Lower leg skin (tissue), 4 donors: ENCODE data around the gene ZSCAN12. TPM values are rescaled to one million over a fixed set of nuclear protein-coding genes. Genes with fewer than 3 reads are reported as not detected.

ENCODE experiments used
- DNase-seq, 2 donors: peaks; one replicate each; pipeline ENCODE4 v3.0.0-alpha.2; 2019; ENCODE audit warnings: low spot score in 2 of 2
- H3K4me3 ChIP-seq: fragments of 200-600 bp; sonication (generic); 2 replicates; pipeline ENCODE4 v1.5.1; 2017; ENCODE audit warnings: mild to moderate bottlenecking, low read depth; ENCODE audit not compliant: poor library complexity, severe bottlenecking
- POLR2A ChIP-seq, 2 donors: fragments of 450-650 bp; IDR thresholded peaks; one replicate each; pipeline ENCODE4 v1.6.1; 2016 to 2017; ENCODE audit warnings: antibody characterized with exemption in 2 of 2, mild to moderate bottlenecking in 1 of 2, moderate library complexity in 1 of 2
- WGBS, 2 donors: methylation state at CpG; one replicate each; pipeline ENCODE4 v1.1.5; 2018; 5-methylcytosine and 5-hydroxymethylcytosine counted together
- intact Hi-C: fragments of 100-400 bp; cut with DNase I; formaldehyde crosslinking; loops from one replicate; pipeline ENCODE4 v1.15.0; 2023; ENCODE audit warnings: low total_unique reads
- total RNA-seq, 4 donors: library from RNA; depleted of rRNA; stranded (reverse); fragments of >200 nt; gene quantifications; one replicate each; pipeline ENCODE4 v1.1.0, GENCODE V29; 2016
- TF ChIP-seq, protein P1 (sequence below), 3 donors: fragments of 450-650 bp; IDR thresholded peaks; one replicate each; pipeline ENCODE4 v1.5.1; 2016; ENCODE audit warnings: antibody characterized with exemption in 3 of 3, mild to moderate bottlenecking in 3 of 3, moderate library complexity in 2 of 3

Gene ZSCAN12
- total RNA-seq, 4 donors from 2014 or later: 2.7 to 5.5 (median 4.0) TPM

DNA sequence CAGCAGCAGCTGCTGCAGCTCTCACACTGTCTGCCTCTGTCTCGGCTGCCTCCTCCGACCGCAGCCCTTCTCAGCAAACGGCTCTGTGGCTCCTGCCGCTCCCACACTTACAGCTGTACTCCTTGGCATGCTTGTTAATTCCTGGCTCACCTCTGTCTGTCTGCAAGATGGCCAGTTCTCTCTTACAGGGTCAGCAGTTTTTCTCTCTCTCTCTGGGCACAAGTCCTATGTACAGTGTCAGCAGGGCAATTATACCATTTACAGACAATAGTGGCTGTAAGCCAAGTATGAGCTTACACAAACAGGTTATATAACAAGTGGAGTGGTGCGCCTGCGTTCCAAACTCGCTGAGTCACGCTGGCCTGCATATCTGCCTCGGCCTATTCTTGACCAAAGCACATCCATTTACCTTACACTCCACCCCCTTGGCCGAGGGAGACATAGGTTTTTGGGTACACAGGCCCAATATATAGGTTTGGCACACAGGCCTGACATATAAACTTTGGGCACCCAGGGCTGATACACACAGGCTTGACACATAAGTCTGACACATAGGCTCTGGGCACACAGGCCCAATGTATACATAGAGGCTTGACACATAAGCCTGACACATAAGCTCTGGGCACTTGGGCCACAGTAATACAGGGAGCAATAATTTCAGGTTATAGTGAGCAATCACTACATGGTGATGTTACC is 45.4 kb downstream of the ZSCAN12 start:
- no peak overlapping the region for H3K4me3 ChIP-seq
- no peak for DNase-seq
- intact Hi-C loops: no loop called here
- 52 to 57% methylated on average over 11 of the region's 11 CpGs for WGBS, 2 donors
- TF ChIP-seq, protein P1, sequence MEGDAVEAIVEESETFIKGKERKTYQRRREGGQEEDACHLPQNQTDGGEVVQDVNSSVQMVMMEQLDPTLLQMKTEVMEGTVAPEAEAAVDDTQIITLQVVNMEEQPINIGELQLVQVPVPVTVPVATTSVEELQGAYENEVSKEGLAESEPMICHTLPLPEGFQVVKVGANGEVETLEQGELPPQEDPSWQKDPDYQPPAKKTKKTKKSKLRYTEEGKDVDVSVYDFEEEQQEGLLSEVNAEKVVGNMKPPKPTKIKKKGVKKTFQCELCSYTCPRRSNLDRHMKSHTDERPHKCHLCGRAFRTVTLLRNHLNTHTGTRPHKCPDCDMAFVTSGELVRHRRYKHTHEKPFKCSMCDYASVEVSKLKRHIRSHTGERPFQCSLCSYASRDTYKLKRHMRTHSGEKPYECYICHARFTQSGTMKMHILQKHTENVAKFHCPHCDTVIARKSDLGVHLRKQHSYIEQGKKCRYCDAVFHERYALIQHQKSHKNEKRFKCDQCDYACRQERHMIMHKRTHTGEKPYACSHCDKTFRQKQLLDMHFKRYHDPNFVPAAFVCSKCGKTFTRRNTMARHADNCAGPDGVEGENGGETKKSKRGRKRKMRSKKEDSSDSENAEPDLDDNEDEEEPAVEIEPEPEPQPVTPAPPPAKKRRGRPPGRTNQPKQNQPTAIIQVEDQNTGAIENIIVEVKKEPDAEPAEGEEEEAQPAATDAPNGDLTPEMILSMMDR (IDR thresholded peaks at IDR 0.05): no peak
- no peak for TF ChIP-seq POLR2A (IDR thresholded peaks at IDR 0.05)

DNA sequence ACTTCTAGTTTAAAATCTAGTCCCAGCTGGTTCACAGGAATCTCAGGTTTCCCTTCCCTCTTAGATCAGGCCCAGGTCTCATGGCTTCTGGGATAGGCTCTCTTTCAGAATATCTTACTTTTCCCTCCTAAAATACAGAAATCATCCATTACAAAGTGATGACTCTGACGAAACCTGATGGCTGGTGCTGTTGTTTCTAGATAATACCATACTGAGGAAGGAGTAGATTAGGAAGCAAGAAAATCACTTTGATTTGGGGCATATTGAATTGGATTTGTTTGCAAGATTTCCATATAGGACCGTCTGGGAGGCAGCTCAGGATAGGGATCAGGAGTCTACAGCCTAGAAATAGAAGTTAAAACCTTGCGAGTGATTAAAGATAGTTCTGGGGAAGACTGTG is 46.2 kb downstream of the ZSCAN12 start:
- TF ChIP-seq, protein P1 (IDR thresholded peaks at IDR 0.05): no peak
- 73 to 75% methylated on average over 3 of the region's 3 CpGs for WGBS, 2 donors
- H3K4me3 ChIP-seq: no peak overlapping the region
- DNase-seq: no peak
- intact Hi-C loops: no loop called here

DNA sequence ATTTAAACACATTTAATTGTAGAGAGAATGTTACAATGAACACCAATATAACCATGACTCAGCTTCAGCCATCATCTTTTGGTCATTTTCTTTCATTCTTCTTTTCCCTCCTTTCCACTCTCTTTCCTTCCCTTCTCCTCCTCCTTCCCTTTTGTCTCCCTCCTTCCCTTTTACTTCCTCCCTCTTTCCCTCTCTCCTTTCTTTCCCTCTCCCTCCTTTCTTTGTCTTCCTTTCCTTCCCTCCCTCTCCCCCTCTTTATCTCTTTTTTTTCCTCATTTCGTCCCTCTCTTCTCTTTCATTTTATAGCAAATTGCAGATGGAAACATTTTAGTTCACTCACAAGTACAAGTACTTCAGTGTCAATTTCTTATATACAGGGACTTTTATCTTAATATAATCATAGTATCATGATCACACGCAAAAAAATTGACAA is 48.0 kb downstream of the ZSCAN12 start:
- no peak overlapping the region for H3K4me3 ChIP-seq
- no peak for DNase-seq
- TF ChIP-seq POLR2A (IDR thresholded peaks at IDR 0.05): no peak
- TF ChIP-seq, protein P1 (IDR thresholded peaks at IDR 0.05): no peak
- intact Hi-C loops: no loop called here
- 69 to 70% methylated on average over 2 of the region's 2 CpGs for WGBS, 2 donors

DNA sequence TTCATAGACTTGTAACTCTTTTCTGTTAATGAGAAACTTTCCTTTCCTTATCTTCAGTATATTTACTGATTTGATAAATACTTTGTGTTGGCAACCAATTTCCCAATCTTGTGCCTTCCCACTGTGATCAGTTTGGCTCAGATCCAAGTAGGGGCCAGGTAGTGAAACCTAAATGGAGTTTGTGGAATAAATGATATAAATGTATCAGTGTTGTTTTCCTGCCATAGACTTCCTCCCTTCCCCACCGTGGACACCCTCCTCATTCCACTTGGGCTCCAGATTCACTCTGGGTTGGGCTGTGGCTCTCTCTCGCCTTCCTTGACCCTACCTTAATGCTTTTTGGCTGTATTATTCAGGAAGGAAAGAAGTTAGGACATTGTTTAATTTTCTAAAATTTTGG is 48.5 kb downstream of the ZSCAN12 start:
- 72% methylated on average over 2 of the region's 2 CpGs for WGBS, 2 donors
- no peak for DNase-seq
- TF ChIP-seq POLR2A (IDR thresholded peaks at IDR 0.05): no peak
- TF ChIP-seq, protein P1 (IDR thresholded peaks at IDR 0.05): no peak
- intact Hi-C loops: no loop called here
- no peak overlapping the region for H3K4me3 ChIP-seq

DNA sequence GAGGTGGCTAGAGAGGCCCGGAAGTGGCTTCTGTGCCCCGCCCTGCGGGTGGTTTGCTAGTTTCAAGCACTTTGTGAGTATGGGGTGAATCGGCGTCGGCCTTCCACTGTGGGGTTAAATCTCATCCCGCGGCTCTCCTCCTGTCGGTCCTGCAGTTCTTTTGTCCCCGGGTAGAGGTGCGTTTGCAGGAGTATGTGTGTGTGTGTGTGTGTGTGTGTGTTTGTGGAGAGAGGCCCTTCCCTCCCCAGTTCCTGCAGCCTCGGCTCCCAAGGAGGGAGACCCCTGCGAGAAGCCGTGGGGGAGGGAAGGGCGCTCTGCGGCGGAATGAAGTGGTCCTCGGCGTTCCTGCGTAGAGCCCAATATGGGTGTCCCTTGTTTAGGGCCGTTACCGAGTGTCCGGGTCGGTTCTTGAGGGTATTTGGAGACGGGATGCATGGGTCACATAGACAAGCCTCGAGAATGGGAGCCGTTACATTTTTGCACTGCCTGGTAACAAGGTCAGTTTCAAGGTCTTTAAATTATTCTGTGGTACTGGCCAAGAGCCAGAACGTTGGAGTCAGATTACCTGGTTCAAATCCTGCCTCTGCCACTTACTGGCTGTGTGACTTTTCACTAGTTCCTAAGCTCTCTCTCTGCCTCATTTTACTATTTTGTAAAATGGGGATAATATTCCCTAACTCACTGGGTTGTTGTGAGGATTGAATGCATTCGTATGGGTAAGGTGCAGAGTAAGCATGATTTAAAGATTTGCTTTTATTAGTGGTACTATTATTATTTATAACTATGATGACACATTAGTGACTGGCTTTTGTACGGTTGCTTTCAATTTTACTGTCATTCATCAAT is 49.4 kb downstream of the ZSCAN12 start, which contains the start of gene ZKSCAN3:
ZKSCAN3 (plus strand) TSS at position 56 of the 846 bp plus-strand sequence. CDS start 9,640 bp downstream, outside the sequence.
- peak; percentile 79 to 96 for DNase-seq
- intact Hi-C loops: no loop called here
- TF ChIP-seq, protein P1 (IDR thresholded peaks at IDR 0.05): peak in 1 of 3 donors; percentile 23
- no peak for TF ChIP-seq POLR2A (IDR thresholded peaks at IDR 0.05)
- 0 to 1% methylated on average over 27 to 28 of the region's 30 CpGs for whole genome bisulfite sequencing, 2 donors
- peak within 1 kb of the TSS; percentile 78 for H3K4me3 ChIP-seq
